Astrocyte of the spinal cord (primary cell): ENCODE results near the gene CCL7.

ENCODE experiments used
- DNase-seq: peaks from one replicate; pipeline ENCODE4 v3.0.0; 2011; ENCODE audit warnings: low read depth, low spot score
- H3K4me3 ChIP-seq: 2 replicates; pipeline ENCODE4 v1.5.1; 2011; ENCODE audit warnings: low read depth, mild to moderate bottlenecking, low read length, moderate library complexity
- CTCF ChIP-seq: IDR thresholded peaks from 2 replicates; pipeline ENCODE4 v1.5.1; 2012; ENCODE audit warnings: low read depth, mild to moderate bottlenecking, low read length, inconsistent platforms
- in situ Hi-C: cut with HindIII; loops from 2 replicates; pipeline ENCODE4 v1.10.0; 2017; ENCODE audit warnings: low sequenced_read_pairs

Gene CCL7

GRCh38 chr17:34312080-34312479 lies 42.1 kb downstream of the CCL7 start:
- TF ChIP-seq CTCF: no peak
- H3K4me3 ChIP-seq: no peak overlapping the region
- in situ Hi-C loops: no loop called here
- DNase-seq: no peak

GRCh38 chr17:34313164-34313563 lies 43.1 kb downstream of the CCL7 start:
- DNase-seq: no peak
- in situ Hi-C loops: no loop called here
- TF ChIP-seq CTCF: no peak
- H3K4me3 ChIP-seq: no peak overlapping the region

- TF ChIP-seq CTCF: no peak
- no peak overlapping the region for H3K4me3 ChIP-seq
- in situ Hi-C loops: no loop called here
- no peak for DNase-seq
Observed at GRCh38 chr17:34314279-34314678, 44.3 kb downstream of the CCL7 start.

GRCh38 chr17:34318474-34318873 lies 48.5 kb downstream of the CCL7 start:
- no peak overlapping the region for H3K4me3 ChIP-seq
- in situ Hi-C loops: no loop called here
- no peak for DNase-seq
- TF ChIP-seq CTCF: no peak

- no peak for TF ChIP-seq CTCF
- in situ Hi-C loops: no loop called here
Observed at GRCh38 chr17:34319039-34319483, 49.0 kb downstream of the CCL7 start, which contains the start of gene CCL8. CCL8 (plus strand) TSS chr17:34319435; CDS start chr17:34319502, 67 bp downstream.

More at GRCh38 chr17:34319039-34319483, 49.0 kb downstream of the CCL7 start, which contains the start of gene CCL8:
- no peak within 1 kb of the TSS for H3K4me3 ChIP-seq
- no peak for DNase-seq
